Fibroblast of lung (primary cell): ENCODE measurements around the gene GPC5.

ENCODE experiments used
- EZH2 ChIP-seq: IDR thresholded peaks from 2 replicates; pipeline ENCODE4 v1.5.1; 2012; ENCODE audit warnings: low read length, control low read depth, mild to moderate bottlenecking; ENCODE audit errors: missing control alignments
- TF ChIP-seq, protein P1 (sequence below), 2 donors: IDR thresholded peaks in 1 of 2; conservative IDR thresholded peaks in 1 of 2; 1 replicate in 1 of 2; 2 replicates in 1 of 2; pipeline ENCODE4 v1.5.1; 2011 to 2012; ENCODE audit warnings: low read length in 2 of 2, control low read depth in 1 of 2, inconsistent platforms in 1 of 2, low read depth in 1 of 2, mild to moderate bottlenecking in 1 of 2

DNA sequence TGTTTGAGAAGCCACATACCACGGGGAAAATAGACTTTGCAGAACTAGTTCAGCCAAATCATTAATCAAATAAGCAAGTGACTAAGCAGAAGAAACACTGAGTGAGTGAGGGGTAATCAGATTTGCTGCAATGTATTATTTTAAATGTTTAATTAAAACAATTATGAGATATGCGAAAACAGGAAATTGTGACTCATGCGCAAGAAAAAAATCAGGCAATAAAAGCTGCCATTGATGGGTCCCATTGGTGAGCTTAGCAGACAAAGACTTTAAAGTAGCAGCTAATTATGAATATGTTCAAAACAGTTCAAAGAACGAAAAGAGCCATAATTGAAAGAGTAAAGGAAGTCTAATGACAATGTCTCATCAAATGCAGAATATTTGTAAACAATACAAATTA, 644.1 kb downstream of the GPC5 start:
- TF ChIP-seq, protein P1, sequence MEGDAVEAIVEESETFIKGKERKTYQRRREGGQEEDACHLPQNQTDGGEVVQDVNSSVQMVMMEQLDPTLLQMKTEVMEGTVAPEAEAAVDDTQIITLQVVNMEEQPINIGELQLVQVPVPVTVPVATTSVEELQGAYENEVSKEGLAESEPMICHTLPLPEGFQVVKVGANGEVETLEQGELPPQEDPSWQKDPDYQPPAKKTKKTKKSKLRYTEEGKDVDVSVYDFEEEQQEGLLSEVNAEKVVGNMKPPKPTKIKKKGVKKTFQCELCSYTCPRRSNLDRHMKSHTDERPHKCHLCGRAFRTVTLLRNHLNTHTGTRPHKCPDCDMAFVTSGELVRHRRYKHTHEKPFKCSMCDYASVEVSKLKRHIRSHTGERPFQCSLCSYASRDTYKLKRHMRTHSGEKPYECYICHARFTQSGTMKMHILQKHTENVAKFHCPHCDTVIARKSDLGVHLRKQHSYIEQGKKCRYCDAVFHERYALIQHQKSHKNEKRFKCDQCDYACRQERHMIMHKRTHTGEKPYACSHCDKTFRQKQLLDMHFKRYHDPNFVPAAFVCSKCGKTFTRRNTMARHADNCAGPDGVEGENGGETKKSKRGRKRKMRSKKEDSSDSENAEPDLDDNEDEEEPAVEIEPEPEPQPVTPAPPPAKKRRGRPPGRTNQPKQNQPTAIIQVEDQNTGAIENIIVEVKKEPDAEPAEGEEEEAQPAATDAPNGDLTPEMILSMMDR (conservative IDR thresholded peaks at IDR 0.05 in 1 of 2, IDR thresholded peaks at IDR 0.05 in 1 of 2; ENCODE audit: low read depth in 1 of 2, low read length in 2 of 2): no peak
- TF ChIP-seq EZH2: no peak
